Stomach (tissue), 4 donors: ENCODE results near the gene GRB10.
"Not testable (repeated sequence)": the region's sequence is repeated elsewhere in the genome, so short reads cannot be mapped to it uniquely, and the experiment has no call there.

ENCODE experiments used
- EP300 ChIP-seq: sonication (generic); formaldehyde crosslinking; IDR thresholded peaks from one replicate; pipeline ENCODE4 v1.6.1; 2017; ENCODE audit warnings: antibody characterized with exemption
- POLR2A ChIP-seq, 4 donors: fragments of 450-650 bp; IDR thresholded peaks; one replicate each; pipeline ENCODE4 v1.6.1; 2016; ENCODE audit warnings: antibody characterized with exemption in 4 of 4, control low read depth in 2 of 4, mild to moderate bottlenecking in 1 of 4, moderate library complexity in 1 of 4
- TF ChIP-seq, protein P1 (sequence below), 7 experiments: fragments of 450-650 bp in 4 of 7; fragments of 200-600 bp in 3 of 7; sonication (generic) in 3 of 7; IDR thresholded peaks; one replicate each; pipeline ENCODE4 v1.5.1; 2016 to 2019; ENCODE audit warnings: antibody characterized with exemption in 7 of 7, control low read depth in 2 of 7, mild to moderate bottlenecking in 1 of 7

- TF ChIP-seq, protein P1, sequence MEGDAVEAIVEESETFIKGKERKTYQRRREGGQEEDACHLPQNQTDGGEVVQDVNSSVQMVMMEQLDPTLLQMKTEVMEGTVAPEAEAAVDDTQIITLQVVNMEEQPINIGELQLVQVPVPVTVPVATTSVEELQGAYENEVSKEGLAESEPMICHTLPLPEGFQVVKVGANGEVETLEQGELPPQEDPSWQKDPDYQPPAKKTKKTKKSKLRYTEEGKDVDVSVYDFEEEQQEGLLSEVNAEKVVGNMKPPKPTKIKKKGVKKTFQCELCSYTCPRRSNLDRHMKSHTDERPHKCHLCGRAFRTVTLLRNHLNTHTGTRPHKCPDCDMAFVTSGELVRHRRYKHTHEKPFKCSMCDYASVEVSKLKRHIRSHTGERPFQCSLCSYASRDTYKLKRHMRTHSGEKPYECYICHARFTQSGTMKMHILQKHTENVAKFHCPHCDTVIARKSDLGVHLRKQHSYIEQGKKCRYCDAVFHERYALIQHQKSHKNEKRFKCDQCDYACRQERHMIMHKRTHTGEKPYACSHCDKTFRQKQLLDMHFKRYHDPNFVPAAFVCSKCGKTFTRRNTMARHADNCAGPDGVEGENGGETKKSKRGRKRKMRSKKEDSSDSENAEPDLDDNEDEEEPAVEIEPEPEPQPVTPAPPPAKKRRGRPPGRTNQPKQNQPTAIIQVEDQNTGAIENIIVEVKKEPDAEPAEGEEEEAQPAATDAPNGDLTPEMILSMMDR (IDR thresholded peaks at IDR 0.05), result not testable (repeated sequence)
- not testable (repeated sequence) for TF ChIP-seq POLR2A (IDR thresholded peaks at IDR 0.05); EP300
Observed at GRCh38 chr7:50580666-50581065, 202.0 kb downstream of the GRB10 start.
